CD4-positive, alpha-beta T cell treated with Interleukin-2 at 100 ng/mL for 4 hours (primary cell): ENCODE results near the gene SIRT3.
A peak's percentile ranks its signal among the peaks of the same experiment; 100 is the strongest.

Experiments used
- DNase-seq: peaks from one replicate; pipeline ENCODE4 v3.0.0-alpha.2; 2020; ENCODE audit warnings: low spot score

The SIRT3 gene

DNA sequence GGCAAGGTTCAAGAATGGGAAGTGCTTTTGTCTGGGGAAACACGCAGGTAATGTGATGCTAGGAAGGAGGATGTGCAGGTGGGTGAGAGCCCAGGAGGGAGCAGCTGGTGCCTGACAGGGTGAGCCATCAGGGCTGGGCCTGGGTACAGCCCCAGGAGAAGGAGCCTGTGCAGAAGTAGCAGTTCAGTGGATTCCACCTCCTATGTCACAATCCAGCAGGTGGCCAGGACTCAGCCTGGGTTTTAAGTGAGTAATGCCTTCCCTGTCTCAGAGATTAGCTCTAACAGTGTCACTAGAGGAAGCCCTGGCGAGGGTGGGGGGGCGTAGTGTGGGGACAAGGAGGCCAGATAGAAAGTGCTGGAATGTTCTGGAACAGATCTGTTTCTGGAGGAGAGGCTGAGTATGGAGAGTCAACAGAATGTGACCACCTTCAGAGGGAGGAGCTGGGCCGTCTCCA, 20.5 kb downstream of the SIRT3 start:
- no peak for DNase-seq

GRCh38 chr11:214083-214482, 22.1 kb downstream of the SIRT3 start:
- no peak for DNase-seq

DNA sequence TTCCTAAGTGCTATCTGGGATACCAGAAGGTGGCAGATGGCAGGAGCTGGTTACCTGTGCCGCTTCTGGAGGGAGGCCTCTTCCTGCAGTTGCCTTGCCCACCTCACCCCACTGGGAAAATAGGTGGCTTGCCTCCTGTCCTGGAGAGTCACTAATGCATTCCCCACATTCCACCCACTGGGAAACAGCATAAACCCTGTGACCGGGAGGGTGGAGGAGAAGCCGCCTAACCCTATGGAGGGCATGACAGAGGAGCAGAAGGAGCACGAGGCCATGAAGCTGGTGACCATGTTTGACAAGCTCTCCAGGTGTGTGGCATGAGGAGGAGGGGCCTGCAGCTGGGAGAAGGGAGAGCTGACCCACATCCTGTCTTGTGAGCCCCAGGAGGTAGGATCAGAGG, 23.0 kb downstream of the SIRT3 start:
- no peak for DNase-seq

DNA sequence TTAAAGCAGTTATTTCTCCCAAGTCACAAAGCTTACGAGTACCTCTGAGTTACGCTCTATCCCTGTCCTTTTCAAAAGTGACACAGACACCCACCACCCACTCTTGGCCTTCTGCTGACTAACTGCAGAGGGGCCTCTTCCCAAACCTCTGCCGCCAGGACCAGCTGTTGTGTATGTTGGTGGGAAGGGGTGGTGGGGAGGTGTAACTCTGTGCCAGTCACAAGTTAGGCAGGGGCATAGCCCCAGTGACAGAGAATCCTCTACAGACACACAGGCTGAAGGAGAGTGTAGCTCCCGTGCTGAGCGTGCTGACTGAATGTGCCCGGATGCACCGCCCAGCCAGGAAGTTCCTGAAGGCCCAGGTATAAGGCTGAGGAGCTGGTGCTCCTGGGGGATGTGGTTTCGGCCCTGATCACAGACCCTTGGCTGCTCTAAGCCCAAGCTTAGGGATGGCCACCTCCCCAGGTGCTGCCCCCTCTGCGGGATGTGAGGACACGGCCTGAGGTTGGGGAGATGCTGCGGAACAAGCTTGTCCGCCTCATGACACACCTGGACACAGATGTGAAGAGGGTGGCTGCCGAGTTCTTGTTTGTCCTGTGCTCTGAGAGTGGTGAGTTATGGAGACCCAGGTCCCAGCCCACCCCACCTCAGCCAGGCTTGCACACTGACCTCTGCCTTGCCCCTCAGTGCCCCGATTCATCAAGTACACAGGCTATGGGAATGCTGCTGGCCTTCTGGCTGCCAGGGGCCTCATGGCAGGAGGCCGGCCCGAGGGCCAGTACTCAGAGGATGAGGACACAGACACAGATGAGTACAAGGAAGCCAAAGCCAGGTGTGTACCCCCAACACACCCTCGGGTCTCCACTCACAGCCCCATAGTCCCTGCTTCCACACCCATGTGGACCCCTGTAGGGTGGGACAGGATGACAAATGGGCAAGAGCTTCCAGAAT, 23.7 kb downstream of the SIRT3 start:
- no peak for DNase-seq

DNA sequence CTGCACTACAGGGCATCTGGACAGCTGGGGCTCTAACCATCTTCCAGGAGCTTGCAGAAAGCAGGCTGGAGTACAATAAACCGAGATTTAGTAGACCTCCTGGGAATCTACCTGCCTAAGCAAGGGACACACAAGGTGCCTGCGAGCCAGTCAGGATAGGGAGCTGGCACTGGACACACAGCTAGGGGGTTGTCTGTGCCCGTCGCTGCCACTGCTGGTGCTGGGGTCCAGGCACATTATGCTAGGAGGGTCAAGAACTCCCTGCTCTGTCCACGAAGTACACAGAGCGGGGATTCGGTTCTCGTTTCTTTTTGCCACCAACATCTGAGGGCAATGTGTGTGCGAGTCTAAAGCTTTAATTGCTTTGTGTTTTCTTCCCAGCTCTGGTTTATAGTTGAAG, 24.4 kb downstream of the SIRT3 start:
- no peak for DNase-seq

DNA sequence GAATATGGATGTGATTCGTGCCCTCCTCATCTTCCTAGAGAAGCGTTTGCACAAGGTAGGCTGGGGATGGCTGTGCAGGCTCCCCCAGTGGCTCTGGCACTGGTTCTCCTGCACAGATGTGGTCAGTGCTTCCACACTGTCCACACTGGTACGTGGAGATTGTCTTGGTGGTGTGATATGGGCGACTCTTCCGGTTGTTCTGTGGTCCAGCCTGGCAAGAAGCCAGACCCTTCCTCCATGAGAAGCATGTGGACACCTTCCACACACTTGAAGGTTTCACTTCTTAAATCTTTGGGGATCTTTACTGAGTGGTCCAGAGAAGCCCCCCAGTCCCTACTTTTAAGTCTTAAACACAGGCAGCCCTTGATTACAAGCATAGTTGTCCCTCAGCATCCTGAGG, 24.8 kb downstream of the SIRT3 start:
- no peak for DNase-seq

- DNase-seq = no peak
Observed at GRCh38 chr11:210803-211180, 25.4 kb downstream of the SIRT3 start.

DNA sequence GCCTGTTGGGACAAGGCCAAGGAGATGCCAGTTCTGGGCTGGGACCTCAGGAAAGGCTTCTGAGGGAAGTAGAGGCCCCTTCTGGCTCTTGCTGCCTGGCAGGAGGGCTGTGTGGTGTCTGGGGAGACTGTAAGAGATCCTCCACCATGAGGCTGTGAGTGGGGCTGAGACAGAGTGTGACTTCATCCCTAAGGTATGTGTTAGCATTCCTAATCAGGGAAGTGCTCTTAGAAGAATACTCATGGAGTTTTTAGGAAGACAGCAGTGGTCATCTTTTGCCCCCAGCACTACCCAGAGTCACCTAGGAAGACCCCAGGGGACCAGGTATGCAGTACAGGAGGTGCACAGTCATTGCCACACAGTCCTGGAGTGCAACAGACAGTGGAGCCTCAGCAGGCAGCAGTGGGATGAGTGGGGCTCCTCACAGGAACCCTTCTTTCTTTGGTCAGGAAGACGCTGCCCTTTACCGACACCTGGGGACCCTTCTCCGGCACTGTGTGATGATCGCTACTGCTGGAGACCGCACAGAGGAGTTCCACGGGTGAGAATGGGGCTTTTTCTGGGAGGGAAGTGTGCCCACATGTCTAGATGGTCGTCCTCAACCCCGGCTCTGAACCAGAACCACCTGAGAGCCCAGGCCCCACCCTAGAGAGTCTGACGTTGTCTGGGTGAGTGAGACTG, 25.9 kb downstream of the SIRT3 start:
- no peak for DNase-seq

DNA sequence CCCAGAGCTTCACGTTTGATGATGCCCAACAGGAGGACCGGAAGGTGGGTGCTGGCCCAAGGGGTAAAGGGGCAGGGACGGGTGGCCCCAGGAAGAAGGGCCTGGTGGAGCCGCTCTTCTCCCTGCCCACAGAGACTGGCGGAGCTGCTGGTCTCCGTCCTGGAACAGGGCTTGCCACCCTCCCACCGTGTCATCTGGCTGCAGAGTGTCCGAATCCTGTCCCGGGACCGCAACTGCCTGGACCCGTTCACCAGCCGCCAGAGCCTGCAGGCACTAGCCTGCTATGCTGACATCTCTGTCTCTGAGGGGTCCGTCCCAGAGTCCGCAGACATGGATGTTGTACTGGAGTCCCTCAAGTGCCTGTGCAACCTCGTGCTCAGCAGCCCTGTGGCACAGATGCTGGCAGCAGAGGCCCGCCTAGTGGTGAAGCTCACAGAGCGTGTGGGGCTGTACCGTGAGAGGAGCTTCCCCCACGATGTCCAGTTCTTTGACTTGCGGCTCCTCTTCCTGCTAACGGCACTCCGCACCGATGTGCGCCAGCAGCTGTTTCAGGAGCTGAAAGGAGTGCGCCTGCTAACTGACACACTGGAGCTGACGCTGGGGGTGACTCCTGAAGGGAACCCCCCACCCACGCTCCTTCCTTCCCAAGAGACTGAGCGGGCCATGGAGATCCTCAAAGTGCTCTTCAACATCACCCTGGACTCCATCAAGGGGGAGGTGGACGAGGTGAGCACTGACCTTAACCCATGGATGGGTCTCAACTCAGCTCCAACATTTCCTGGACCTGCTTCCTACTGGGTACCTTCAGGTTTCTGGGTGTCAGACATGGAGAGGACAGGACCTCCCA, 26.6 kb downstream of the SIRT3 start:
- no peak for DNase-seq

GRCh38 chr11:208917-209260, 27.3 kb downstream of the SIRT3 start:
- no peak for DNase-seq

DNA sequence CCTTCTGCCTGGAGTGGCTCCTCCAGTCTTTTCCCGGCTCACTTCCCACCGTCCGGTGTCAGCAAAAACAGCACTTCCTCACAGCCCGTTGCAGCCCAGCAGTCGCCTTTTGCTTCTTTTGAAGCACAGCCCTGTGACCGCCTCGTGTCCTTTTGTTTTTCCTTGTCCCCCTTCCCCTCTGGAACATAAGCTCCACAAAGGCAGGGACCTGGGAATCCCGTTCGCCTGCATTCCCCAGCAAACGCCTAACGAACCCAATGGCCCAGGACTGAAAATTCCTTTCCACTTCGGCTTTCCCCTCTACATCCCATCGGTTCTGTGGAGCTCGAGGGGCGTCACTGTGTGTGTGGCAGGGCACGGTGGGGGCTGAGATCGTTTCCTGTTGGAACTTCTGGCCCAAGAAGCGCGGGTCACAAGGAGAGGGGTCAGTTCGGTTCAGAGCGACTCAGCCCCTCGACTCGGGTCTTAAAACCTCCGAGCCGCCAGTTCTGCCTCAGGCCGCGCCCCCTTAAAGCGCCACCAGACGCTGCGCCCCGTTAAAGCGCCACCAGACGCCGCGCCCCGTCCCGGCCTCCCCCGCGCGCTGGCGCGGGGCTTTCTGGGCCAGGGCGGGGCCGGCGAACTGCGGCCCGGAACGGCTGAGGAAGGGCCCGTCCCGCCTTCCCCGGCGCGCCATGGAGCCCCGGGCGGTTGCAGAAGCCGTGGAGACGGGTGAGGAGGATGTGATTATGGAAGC, 27.8 kb downstream of the SIRT3 start:
- DNase-seq = peak; percentile 79

DNA sequence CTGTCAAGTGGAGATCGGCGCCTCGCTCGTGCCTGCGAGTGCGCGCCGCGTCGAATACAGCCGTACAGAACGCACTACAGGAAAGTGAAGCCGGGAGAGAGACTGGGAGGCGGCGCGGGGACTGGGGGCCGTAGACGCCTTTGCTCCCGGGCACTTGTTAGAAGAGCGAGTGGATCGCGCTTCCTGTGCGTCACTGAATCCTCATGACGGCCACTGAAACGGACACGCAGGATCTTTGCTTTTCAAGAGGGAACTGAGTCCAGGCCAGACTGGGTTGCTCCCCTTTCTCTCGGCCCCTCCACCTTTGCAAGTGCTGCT, 28.3 kb downstream of the SIRT3 start:
- no peak for DNase-seq

- DNase-seq = peak; percentile 98
Observed at GRCh38 chr11:207208-207862, 28.8 kb downstream of the SIRT3 start, which contains the start of the genes BET1L and RIC8A. BET1L (minus strand) TSS chr11:207399; CDS start chr11:207321, 78 bp downstream. RIC8A (plus strand) TSS chr11:207708; CDS start chr11:208855, 1,147 bp downstream.

- no peak for DNase-seq
Observed at GRCh38 chr11:206526-207207, 29.5 kb downstream of the SIRT3 start.

- DNase-seq = no peak
Observed at GRCh38 chr11:206002-206384, 30.1 kb downstream of the SIRT3 start.

DNA sequence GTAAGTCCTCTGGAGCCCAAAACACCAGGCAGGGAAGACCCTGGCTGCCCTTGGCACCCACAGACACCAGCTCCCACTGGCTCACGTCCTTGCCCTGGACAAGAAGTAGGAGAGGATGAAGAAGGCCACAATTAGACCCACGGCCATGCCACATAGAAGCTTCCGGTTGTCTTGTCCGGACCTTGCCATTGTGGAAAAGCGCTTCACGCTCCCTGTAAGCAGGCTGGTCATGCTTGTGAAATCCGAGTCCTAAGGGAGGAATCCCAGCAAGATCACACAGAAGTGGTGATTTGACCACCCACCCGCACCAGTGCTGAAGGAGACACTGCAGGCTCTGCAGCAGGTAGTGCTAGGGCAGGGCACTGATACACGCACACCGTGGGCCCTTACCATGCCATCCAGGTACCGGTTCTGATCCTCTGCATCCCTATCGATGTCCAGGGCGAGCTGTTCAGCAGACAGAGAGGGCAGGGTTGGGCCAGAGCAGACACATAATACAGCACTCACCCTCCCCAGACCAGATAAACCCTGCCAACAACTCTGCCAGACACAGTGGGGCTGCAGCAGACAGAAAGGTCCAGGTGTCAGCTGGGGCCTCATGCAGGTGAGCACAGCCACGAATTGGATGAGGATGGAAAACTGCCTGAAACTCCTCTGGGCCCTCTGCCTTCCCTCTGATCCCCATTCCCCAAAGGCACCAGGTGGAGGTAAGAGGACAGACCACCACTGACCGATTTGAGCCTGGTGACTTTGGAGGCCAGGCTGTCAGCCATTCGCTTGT, 30.7 kb downstream of the SIRT3 start:
- no peak for DNase-seq

DNA sequence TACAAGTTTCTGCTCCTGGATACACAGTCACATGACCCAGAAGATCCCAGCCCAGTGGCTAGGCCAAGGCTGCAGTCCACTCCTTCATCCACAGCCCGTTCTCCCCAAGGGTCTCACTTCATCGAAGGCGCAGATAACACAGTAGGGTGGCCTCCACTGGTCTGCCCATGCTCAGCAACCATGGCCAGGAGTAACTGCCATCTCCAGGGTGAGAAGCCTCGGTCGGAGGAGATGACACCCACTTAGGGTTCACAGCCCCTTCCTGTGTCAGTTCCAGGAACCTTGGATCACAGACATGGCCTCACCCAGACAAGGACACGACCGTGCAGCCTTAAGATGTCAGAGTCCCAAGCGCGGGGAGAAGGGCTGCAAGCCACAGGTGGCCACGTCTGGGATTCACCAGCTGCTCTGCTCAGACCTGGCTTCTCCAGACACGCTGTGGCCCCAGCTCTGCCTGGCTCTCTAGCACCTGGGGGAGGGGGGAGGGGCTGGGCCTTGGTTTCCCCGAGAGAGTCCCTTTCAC, 31.5 kb downstream of the SIRT3 start:
- no peak for DNase-seq

- no peak for DNase-seq
Observed at GRCh38 chr11:203945-204586, 32.1 kb downstream of the SIRT3 start.
